Measurements from ENCODE around the gene TECTA. TPM values are rescaled to one million over a fixed set of nuclear protein-coding genes. Genes with fewer than 3 reads are reported as not detected.
"Not testable (repeated sequence)": the region's sequence is repeated elsewhere in the genome, so short reads cannot be mapped to it uniquely, and the experiment has no call there.

TECTA gene
- total and polyA plus RNA-seq, 2 of the 8 experiments (the other 6 are each of a cell fraction or from before 2014, with no cell fraction given), result 0.59 to 1.0 TPM

DNA sequence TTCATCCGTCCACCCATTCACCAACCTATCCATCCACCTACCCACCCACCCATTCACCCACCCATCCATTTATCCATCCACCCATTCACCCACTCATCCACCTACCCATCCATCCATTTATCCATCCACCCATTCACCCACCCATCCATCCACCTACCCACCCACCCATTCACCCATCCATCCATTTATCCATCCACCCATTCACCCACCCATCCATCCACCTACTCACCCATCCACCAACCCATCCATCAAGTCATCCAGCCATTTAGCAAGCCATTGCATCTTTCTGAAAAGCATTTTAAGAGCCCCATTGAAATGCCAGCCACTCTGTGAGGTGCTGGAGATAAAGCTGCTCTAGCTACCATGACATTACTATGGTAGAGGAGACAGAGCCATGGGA, 14.0 kb downstream of the TECTA start:
- no CpG with 5 or more reads among the region's 1 CpG for WGBS, 2 experiments (ENCODE audit: extremely low coverage in 1 of 2, insufficient coverage in 1 of 2, insufficient read length in 1 of 2, insufficient replicate concordance in 2 of 2, low coverage in 1 of 2, low lambda C conversion rate in 2 of 2, missing lambda C conversion rate in 1 of 2)
- H3K56ac ChIP-seq (replicated peaks; ENCODE audit: insufficient read length, low read depth, low read length); H3K36me3 ChIP-seq (ENCODE audit: control insufficient read depth in 2 of 4, insufficient read depth in 4 of 4, low read length in 3 of 4); H4K91ac ChIP-seq (replicated peaks; ENCODE audit: insufficient read length, low read length); H3K4me2 ChIP-seq (ENCODE audit: insufficient read depth in 1 of 2, low read depth in 2 of 2, low read length in 2 of 2); H2AK5ac ChIP-seq (ENCODE audit: low read depth, low read length); H3K27me3 ChIP-seq (replicated peaks in 1 of 4; ENCODE audit: control insufficient read depth in 3 of 4, extremely low read depth in 1 of 4, insufficient read depth in 3 of 4, low read length in 3 of 4); H3K18ac ChIP-seq (ENCODE audit: extremely low read depth, low read length); H2BK20ac ChIP-seq (ENCODE audit: low read length); H3K14ac ChIP-seq (ENCODE audit: insufficient read length); H4K20me1 ChIP-seq (replicated peaks in 1 of 2; ENCODE audit: control insufficient read depth in 1 of 2, insufficient read depth in 2 of 2, low read length in 2 of 2); DNase-seq (ENCODE audit: low read depth in 1 of 2, low spot score in 2 of 2); FAIRE-seq; H4K8ac ChIP-seq (ENCODE audit: extremely low read depth, insufficient read depth, low read length); H2BK120ac ChIP-seq (replicated peaks; ENCODE audit: low read depth, low read length); H4K5ac ChIP-seq (ENCODE audit: insufficient read length, low read depth, low read length); H3K27ac ChIP-seq (ENCODE audit: low read depth, low read length); H2BK12ac ChIP-seq (ENCODE audit: low read depth, low read length); H3K4me3 ChIP-seq (ENCODE audit: extremely low read depth in 1 of 4, insufficient read depth in 2 of 4, low read depth in 3 of 4, low read length in 4 of 4); H2BK15ac ChIP-seq (ENCODE audit: low read length); H3K4ac ChIP-seq (replicated peaks; ENCODE audit: insufficient read length, low read depth, low read length); H3K9ac ChIP-seq (replicated peaks in 1 of 4; ENCODE audit: extremely low read depth in 1 of 4, low read depth in 3 of 4, low read length in 3 of 4); H3K23me2 ChIP-seq (ENCODE audit: low read depth, low read length); H3K79me2 ChIP-seq (ENCODE audit: control insufficient read depth in 1 of 2, insufficient read depth in 2 of 2, low read length in 2 of 2); H3K23ac ChIP-seq (ENCODE audit: insufficient read length); H3K79me1 ChIP-seq (ENCODE audit: low read depth, low read length); H3K4me1 ChIP-seq (replicated peaks in 1 of 4; ENCODE audit: control insufficient read depth in 3 of 4, insufficient read depth in 4 of 4, low read length in 3 of 4); H3K9me3 ChIP-seq (ENCODE audit: insufficient read depth in 2 of 2, low read depth in 1 of 2, low read length in 1 of 2); H2BK5ac ChIP-seq (ENCODE audit: low read depth, low read length); H2AFZ ChIP-seq (ENCODE audit: low read length): not testable (repeated sequence)
- POLR2A ChIA-PET (ENCODE audit: partially characterized antibody), result interaction anchor here (1.1 kb wide), 1 partner anchor 29 kb away, joined by 3 read pairs; no protein-coding TSS in a partner anchor
- CTCF ChIA-PET (ENCODE audit: partially characterized antibody), result interaction anchor here (1.5 to 2.1 kb wide), 2 partner anchors 18 to 38 kb away, joined by 8 to 9 read pairs; no protein-coding TSS in a partner anchor

Measured in H1 (cell line).